Smooth muscle cell of the coronary artery (primary cell): ENCODE data around the gene GCSAML. TPM values are rescaled to one million over a fixed set of nuclear protein-coding genes. Genes with fewer than 3 reads are reported as not detected.

Source experiments
- total RNA-seq: library from RNA; depleted of rRNA; stranded (reverse); fragments of >200 nt; gene quantifications from 2 replicates; pipeline ENCODE4 v1.2.3, GENCODE V29; 2014; ENCODE audit warnings: low replicate concordance

Gene GCSAML
- not detected in 2 replicates for total RNA-seq

GRCh38 chr1:247548769-247549182 is at the start of gene GCSAML:
Gene GCSAML, plus strand, starts transcription at chr1:247549134. Its CDS starts 58 bp downstream, at chr1:247549192.

DNA sequence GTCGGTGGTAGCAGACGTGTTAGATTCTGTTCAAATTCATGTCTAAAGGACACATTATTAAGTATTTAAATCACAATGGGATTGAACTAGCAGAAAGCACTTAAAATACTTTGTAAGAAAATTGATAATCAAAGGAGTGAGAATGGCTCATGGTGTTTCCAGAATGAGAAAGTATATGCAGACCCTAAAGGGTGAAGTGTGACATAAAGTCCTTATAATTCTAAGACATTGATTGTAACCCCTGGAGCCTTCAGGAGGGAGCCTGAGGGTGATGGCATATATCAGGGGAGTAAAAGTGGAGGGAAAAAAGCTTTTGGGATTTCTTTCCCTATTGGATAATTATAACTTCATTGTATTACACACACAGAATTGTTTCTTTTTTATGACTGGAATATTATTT is 12.6 kb upstream of the GCSAML start, which contains the start of gene OR2C3:
Gene OR2C3 (minus strand): TSS at position 101 of the 400 bp plus-strand sequence. CDS start 3,929 bp downstream, outside the sequence.

DNA sequence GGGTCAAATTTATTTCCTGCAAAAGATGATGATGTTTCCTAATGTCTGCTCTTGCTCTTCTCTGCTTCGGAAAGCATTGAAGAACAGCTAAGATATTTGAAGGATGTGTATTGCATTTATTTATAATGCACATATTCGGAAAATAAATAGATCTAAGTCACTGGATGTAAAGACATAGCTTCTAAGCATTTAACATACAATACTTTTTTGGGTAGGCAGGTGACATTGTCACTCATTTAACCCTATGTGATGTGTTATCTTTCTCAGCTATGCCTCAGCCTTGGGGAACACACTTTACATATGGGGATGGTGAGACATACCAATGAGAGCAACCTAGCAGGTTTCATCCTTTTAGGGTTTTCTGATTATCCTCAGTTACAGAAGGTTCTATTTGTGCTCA is 39.1 kb downstream of the GCSAML start, which contains the start of gene OR2G2:
Gene OR2G2 (plus strand): TSS at position 301 of the 400 bp plus-strand sequence. CDS start 0 bp downstream, at position 301.

GRCh38 chr1:247605286-247605685 is 56.4 kb downstream of the GCSAML start, which contains the start of gene OR2G3:
Gene OR2G3, plus strand, starts transcription at chr1:247605586. Its CDS starts 0 bp downstream, at chr1:247605586.

Other genes with a start within 250 kb of the GCSAML start
- gene ZNF496, start 217.3 kb upstream of the GCSAML start, total RNA-seq = 4.4 and 11.5 TPM in 2 replicates
- 0.23 TPM in 1 of 2 replicates, not detected in the other for gene NLRP3, start 133.0 kb upstream of the GCSAML start, total RNA-seq
- gene OR2B11, start 91.0 kb upstream of the GCSAML start, total RNA-seq = not detected in 2 replicates
- gene OR2C3, start 12.7 kb upstream of the GCSAML start, total RNA-seq = not detected in 2 replicates
- gene OR2G2, start 39.2 kb downstream of the GCSAML start, total RNA-seq = not detected in 2 replicates
- not detected in 2 replicates for gene OR2G3, start 56.5 kb downstream of the GCSAML start, total RNA-seq
- gene OR13G1, start 130.6 kb downstream of the GCSAML start, total RNA-seq = not detected in 2 replicates
- not detected in 2 replicates for gene OR6F1, start 167.5 kb downstream of the GCSAML start, total RNA-seq
- not detected in 2 replicates for gene OR14K1, start 189.5 kb downstream of the GCSAML start, total RNA-seq
- gene OR14A2, start 199.0 kb downstream of the GCSAML start, total RNA-seq = not detected in 2 replicates
- not detected in 2 replicates for gene OR1C1, start 211.4 kb downstream of the GCSAML start, total RNA-seq